NB4 (cell line): ENCODE data around the gene PLD5.
"Not testable (repeated sequence)": the region's sequence is repeated elsewhere in the genome, so short reads cannot be mapped to it uniquely, and the experiment has no call there.

Experiments used
- DNase-seq: peaks from one replicate; pipeline ENCODE4 v3.0.0; 2010; ENCODE audit warnings: low read depth
- H3K4me3 ChIP-seq: one replicate; pipeline ENCODE4 v1.5.1; 2011; ENCODE audit warnings: mild to moderate bottlenecking, low read depth, low read length, moderate library complexity
- CTCF ChIP-seq: IDR thresholded peaks from one replicate; pipeline ENCODE4 v1.5.1; 2012; ENCODE audit warnings: low read depth, low read length
- MAX ChIP-seq: IDR thresholded peaks from 2 replicates; pipeline ENCODE4 v1.6.1; 2011; ENCODE audit warnings: low read depth, low read length
- MYC ChIP-seq: IDR thresholded peaks from 2 replicates; pipeline ENCODE4 v1.6.1; 2011; ENCODE audit warnings: low read depth, low read length
- POLR2A ChIP-seq: IDR thresholded peaks from 2 replicates; pipeline ENCODE4 v1.6.1; 2011; ENCODE audit warnings: mild to moderate bottlenecking; ENCODE audit not compliant: insufficient read length; ENCODE audit errors: extremely low read depth

The PLD5 gene

GRCh38 chr1:242100921-242101320 lies 423.6 kb downstream of the PLD5 start:
- no peak overlapping the region for H3K4me3 ChIP-seq
- DNase-seq: no peak
- TF ChIP-seq MAX (no peak), CTCF (no peak), MYC (no peak), POLR2A (no peak)

GRCh38 chr1:242097283-242097682 lies 427.2 kb downstream of the PLD5 start:
- DNase-seq, H3K4me3 ChIP-seq: not testable (repeated sequence)

GRCh38 chr1:242093116-242093515 lies 431.4 kb downstream of the PLD5 start:
- H3K4me3 ChIP-seq: no peak overlapping the region
- TF ChIP-seq POLR2A (no peak), MAX (no peak), CTCF (no peak), MYC (no peak)
- DNase-seq: no peak

GRCh38 chr1:242089911-242090310 lies 434.6 kb downstream of the PLD5 start:
- DNase-seq: no peak
- no peak overlapping the region for H3K4me3 ChIP-seq
- TF ChIP-seq MAX (no peak), POLR2A (no peak), CTCF (no peak), MYC (no peak)

GRCh38 chr1:242088875-242089274 lies 435.6 kb downstream of the PLD5 start:
- no peak for DNase-seq
- no peak for TF ChIP-seq POLR2A
- no peak for TF ChIP-seq MYC
- TF ChIP-seq CTCF: no peak
- no peak for TF ChIP-seq MAX
- no peak overlapping the region for H3K4me3 ChIP-seq

GRCh38 chr1:242086706-242087105 lies 437.8 kb downstream of the PLD5 start:
- DNase-seq: no peak
- no peak overlapping the region for H3K4me3 ChIP-seq
- TF ChIP-seq POLR2A (no peak), CTCF (no peak), MYC (no peak), MAX (no peak)

- DNase-seq: no peak
- TF ChIP-seq POLR2A: no peak
- no peak for TF ChIP-seq CTCF
- no peak for TF ChIP-seq MYC
- TF ChIP-seq MAX: no peak
- H3K4me3 ChIP-seq: no peak overlapping the region
Observed at GRCh38 chr1:242086093-242086492, 438.4 kb downstream of the PLD5 start.
